GM12874 (cell line): ENCODE data around the gene B3GNT5.

Source experiments
- TF ChIP-seq, protein P1 (sequence below): IDR thresholded peaks from 2 replicates; pipeline ENCODE4 v1.5.1; 2011; ENCODE audit warnings: low read depth, mild to moderate bottlenecking, control low read depth, low read length, moderate library complexity; ENCODE audit not compliant: insufficient read depth

The B3GNT5 gene

DNA sequence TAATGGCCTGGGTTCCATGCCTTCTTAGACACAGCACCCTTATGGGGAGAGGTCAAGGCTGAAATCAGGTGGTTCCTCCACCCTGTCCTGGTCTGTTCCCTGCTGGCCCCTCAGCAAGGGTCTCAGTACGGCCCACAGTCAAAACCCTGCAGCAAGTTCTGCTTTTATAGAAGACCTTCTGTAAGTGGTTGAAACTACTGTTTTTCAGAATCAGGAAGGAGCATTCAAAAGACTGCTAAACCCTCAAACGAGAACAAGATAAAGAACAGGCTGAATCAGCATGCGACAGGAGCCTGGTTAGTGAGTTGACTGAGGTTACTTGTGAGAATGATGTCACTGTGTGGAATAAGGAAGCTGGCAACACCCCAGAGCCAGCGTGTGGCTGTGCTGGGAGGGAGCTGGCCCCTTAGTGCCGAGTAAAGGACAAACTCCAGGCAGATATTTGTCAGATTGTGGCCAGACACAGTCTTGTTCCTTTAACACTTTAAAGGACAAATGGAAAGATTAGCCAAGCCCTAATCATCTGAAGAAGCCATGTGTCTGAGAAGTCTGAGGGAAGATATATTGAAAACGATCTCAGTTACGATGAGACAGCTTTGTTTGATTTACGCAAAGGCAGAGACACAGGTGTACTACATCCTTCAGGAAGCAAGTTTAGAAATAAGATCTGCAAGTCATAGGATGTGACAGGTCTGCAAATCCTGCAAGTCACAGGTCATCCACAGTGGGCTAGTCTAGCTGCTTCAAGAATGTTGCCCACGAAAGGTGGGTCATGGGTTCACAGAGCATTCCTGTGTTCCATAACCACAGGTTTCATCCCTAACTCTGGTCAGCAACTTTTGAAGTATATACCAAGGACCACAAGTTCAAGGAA, 54.0 kb downstream of the B3GNT5 start:
- TF ChIP-seq, protein P1, sequence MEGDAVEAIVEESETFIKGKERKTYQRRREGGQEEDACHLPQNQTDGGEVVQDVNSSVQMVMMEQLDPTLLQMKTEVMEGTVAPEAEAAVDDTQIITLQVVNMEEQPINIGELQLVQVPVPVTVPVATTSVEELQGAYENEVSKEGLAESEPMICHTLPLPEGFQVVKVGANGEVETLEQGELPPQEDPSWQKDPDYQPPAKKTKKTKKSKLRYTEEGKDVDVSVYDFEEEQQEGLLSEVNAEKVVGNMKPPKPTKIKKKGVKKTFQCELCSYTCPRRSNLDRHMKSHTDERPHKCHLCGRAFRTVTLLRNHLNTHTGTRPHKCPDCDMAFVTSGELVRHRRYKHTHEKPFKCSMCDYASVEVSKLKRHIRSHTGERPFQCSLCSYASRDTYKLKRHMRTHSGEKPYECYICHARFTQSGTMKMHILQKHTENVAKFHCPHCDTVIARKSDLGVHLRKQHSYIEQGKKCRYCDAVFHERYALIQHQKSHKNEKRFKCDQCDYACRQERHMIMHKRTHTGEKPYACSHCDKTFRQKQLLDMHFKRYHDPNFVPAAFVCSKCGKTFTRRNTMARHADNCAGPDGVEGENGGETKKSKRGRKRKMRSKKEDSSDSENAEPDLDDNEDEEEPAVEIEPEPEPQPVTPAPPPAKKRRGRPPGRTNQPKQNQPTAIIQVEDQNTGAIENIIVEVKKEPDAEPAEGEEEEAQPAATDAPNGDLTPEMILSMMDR = no peak

DNA sequence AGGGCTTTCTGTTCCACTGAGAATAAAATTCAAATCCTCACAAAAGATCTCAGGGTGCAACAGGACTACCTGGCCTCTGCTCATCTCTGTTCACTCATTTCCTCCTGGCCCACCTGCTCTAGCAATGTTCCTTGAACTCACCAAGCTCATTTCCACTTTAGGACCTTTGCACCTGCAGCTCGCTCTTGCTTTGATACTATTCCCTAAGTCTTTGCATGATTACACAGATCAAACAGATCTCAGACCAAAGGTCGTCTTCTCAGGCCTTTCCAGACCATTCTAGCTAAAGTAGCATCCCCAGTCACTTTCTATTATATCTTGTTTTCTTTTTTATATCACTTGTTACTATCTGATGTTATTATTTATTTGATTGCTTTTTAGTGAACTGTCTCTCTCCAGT, 54.7 kb downstream of the B3GNT5 start:
- TF ChIP-seq, protein P1 = no peak

DNA sequence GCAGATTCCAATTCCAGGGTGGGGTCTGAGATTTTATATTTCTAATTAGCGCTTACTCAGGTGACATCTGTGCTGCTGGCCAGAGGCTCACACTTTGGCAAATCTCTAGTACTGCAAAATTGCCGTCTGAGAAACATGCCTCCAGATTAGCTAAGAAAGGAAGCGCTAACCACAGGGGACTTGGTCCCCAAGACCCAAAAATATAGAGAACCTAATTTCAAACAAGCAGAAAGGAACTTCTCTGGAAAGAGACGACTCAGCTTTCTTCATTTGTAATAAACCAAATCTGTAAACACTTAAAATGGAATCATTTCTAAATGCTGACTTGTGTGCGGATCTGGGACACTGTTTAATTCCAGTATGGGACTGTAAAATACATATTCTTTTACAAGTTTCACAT, 55.7 kb downstream of the B3GNT5 start:
- TF ChIP-seq, protein P1 = no peak

GRCh38 chr3:183309276-183309675, 56.2 kb downstream of the B3GNT5 start:
- TF ChIP-seq, protein P1 = no peak

GRCh38 chr3:183310936-183311335, 57.9 kb downstream of the B3GNT5 start:
- TF ChIP-seq, protein P1 = no peak

DNA sequence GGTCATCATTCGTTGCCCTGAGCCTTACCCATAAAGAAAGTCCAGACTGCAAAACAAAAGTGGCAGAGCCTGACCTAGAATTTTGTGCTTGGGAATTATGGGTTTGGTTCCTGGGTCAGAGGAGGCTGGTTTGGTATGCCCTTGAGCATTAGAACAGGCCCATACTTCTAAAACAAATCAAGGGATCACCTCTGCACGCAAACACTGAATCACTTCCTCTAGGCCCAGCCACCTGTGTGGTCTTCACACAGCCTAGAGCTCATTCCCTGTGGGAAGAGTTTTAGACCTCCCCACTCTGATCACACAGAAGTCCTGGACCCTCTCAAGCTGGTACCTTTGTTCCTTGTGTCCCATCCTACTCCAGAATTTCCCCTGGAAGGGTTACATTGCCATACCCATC, 59.4 kb downstream of the B3GNT5 start:
- TF ChIP-seq, protein P1 = no peak

- TF ChIP-seq, protein P1 = no peak
Observed at GRCh38 chr3:183313351-183313750, 60.3 kb downstream of the B3GNT5 start.
